Brain pericyte (primary cell): ENCODE measurements around the gene TOX3.

Experiments
- DNase-seq: peaks from one replicate; pipeline ENCODE4 v3.0.0-alpha.2; 2012; ENCODE audit warnings: low read depth, low spot score

The TOX3 gene

GRCh38 chr16:52537516-52537915 is 9.4 kb downstream of the TOX3 start:
- no peak for DNase-seq

GRCh38 chr16:52535076-52535475 is 11.9 kb downstream of the TOX3 start:
- no peak for DNase-seq

GRCh38 chr16:52533296-52533695 is 13.6 kb downstream of the TOX3 start:
- no peak for DNase-seq

- DNase-seq, result no peak
These were observed 14.6 kb downstream of the TOX3 start for GRCh38 chr16:52532384-52532783.

GRCh38 chr16:52529226-52529625 is 17.7 kb downstream of the TOX3 start:
- DNase-seq, result no peak

GRCh38 chr16:52528393-52529065 is 18.4 kb downstream of the TOX3 start:
- no peak for DNase-seq

GRCh38 chr16:52526830-52527229 is 20.1 kb downstream of the TOX3 start:
- no peak for DNase-seq

- no peak for DNase-seq
These were observed 20.7 kb downstream of the TOX3 start for GRCh38 chr16:52526116-52526828.

GRCh38 chr16:52521570-52521969 is 25.4 kb downstream of the TOX3 start:
- DNase-seq, result no peak

- no peak for DNase-seq
These were observed 28.1 kb downstream of the TOX3 start for GRCh38 chr16:52518884-52519283.

GRCh38 chr16:52515068-52515671 is 31.8 kb downstream of the TOX3 start:
- DNase-seq, result no peak

- no peak for DNase-seq
These were observed 34.5 kb downstream of the TOX3 start for GRCh38 chr16:52512297-52512987.

- DNase-seq, result no peak
These were observed 45.2 kb downstream of the TOX3 start for GRCh38 chr16:52501746-52502145.

GRCh38 chr16:52500963-52501362 is 46.0 kb downstream of the TOX3 start:
- no peak for DNase-seq

- no peak for DNase-seq
These were observed 47.9 kb downstream of the TOX3 start for GRCh38 chr16:52499060-52499440.

- DNase-seq, result no peak
These were observed 48.4 kb downstream of the TOX3 start for GRCh38 chr16:52498328-52499059.

GRCh38 chr16:52497067-52497816 is 49.7 kb downstream of the TOX3 start:
- no peak for DNase-seq

GRCh38 chr16:52496051-52496876 is 50.7 kb downstream of the TOX3 start:
- DNase-seq, result no peak

- DNase-seq, result no peak
These were observed 52.3 kb downstream of the TOX3 start for GRCh38 chr16:52494621-52495020.

GRCh38 chr16:52494145-52494544 is 52.8 kb downstream of the TOX3 start:
- DNase-seq, result no peak
